GM18507 (cell line): Measurements from ENCODE around the gene MED22.
"Not testable (repeated sequence)": the region's sequence is repeated elsewhere in the genome, so short reads cannot be mapped to it uniquely, and the experiment has no call there.

Experiments
- DNase-seq: peaks from one replicate; pipeline ENCODE4 v3.0.0; 2011; ENCODE audit warnings: low read depth; ENCODE audit not compliant: insufficient read length; ENCODE audit errors: extremely low spot score
- FAIRE-seq: peaks from 2 replicates; lab custom pipeline; 2011; peaks lifted over from hg19 to GRCh38; lab: Jason Lieb, UNC

MED22 gene

GRCh38 chr9:133347985-133348717, at the start of gene MED22, which contains the start of gene RPL7A:
Gene MED22, minus strand, starts transcription at chr9:133348131. Its CDS starts 1,469 bp downstream, at chr9:133346662.
Gene RPL7A, plus strand, starts transcription at chr9:133348218. Its CDS starts 26 bp downstream, at chr9:133348244.
- FAIRE-seq (peak; percentile 91), DNase-seq (peak; percentile 89)

- no peak for DNase-seq
- FAIRE-seq, result no peak
Observed at GRCh38 chr9:133397370-133397769, 49.4 kb upstream of the MED22 start.

- FAIRE-seq (no peak), DNase-seq (no peak)
Observed at GRCh38 chr9:133396952-133397351, 49.0 kb upstream of the MED22 start.

GRCh38 chr9:133394687-133395271, 46.8 kb upstream of the MED22 start:
- no peak for FAIRE-seq
- DNase-seq, result no peak

DNA sequence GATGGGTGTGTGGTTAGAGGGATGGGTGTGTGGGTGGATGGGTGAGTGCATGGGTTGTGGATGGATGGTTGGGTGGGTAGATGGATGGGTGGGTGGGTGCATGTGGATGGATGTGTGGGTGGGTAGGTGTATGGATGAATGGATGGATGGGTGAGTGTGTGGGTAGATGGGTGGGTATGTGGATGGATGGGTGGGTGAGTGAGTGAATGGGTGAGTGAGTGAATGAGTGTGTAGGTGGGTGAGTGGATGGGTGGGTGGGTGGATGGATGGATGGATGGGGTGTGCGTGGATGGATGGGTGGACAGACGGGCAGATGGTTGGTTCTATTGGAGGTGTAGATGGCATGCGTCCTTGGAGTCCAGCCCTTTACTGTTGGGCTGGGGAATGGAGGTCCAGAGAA, 45.5 kb upstream of the MED22 start:
- DNase-seq, result no peak
- no peak for FAIRE-seq

DNA sequence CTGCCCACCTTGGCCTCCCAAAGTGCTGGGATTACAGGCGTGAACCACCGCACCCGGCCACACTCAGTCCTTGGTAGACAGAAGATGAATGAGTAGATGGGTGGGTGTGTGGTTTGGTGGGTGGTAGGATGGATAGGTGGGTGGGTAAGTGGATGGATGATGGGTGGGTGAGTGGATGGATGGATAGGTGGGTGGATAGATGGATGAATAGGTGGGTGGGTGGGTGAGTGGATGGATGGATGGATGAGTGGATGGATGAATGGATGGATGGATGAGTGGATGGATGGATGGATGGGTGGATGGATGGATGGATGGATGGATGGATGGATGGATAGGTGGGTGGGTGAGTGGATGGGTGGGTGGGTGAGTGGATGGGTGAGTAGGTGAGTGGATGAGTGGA, 44.4 kb upstream of the MED22 start:
- FAIRE-seq, DNase-seq: not testable (repeated sequence)

DNA sequence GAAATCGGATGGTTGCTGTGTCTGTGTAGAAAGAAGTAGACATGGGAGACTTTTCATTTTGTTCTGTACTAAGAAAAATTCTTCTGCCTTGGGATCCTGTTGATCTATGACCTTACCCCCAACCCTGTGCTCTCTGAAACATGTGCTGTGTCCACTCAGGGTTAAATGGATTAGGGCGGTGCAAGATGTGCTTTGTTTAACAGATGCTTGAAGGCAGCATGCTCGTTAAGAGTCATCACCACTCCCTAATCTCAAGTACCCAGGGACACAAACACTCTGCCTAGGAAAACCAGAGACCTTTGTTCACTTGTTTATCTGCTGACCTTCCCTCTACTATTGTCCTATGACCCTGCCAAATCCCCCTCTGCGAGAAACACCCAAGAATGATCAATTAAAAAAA, 43.5 kb upstream of the MED22 start:
- FAIRE-seq, DNase-seq: not testable (repeated sequence)

DNA sequence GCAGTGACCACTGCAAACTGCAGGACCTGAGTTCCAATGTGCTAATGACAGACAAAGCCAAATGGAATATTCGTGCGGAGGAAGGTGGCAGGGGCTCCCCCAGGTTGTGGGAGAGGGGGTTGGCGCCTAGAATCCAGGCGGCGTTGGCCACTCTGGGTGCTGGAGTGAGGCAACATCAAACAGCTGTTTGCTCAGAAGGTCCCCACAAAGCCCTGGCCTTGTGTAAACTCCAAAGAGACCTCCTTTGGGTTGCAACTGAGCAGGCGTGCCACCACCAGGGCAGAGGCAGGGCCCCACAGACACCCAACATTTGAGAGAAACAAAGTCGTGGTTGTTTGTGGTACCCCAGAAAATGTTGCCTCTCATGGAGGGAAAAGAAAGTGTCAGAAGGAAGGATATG, 42.8 kb upstream of the MED22 start:
- FAIRE-seq (no peak), DNase-seq (no peak)

GRCh38 chr9:133389562-133389961, 41.6 kb upstream of the MED22 start:
- no peak for FAIRE-seq
- DNase-seq, result no peak

DNA sequence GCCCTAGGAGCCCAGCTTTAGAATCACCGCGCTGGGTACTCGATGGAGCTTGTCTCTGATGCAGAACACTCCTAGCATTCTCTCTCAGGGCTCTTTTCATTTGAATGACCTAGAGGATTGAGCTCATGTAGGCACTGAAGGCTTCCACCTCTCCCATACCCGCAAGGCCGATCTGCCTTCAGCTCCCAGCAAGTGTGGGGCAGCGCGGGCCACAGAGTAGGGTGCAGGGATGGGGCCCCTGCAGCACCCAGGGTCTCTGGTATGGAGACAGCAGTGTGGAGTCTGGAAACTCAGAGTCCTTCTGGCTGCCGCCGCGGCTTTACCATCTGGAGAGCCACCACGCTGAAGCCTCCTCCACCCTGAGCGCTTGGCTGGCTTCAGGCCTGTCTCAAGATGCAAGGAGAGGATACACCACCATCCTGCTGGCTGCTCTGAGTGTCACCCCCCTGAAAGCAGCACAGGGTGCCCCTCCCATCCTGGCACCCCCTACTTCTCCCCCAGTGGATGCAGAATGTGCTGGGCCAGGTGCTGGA, 41.2 kb upstream of the MED22 start:
- no peak for FAIRE-seq
- DNase-seq, result no peak

DNA sequence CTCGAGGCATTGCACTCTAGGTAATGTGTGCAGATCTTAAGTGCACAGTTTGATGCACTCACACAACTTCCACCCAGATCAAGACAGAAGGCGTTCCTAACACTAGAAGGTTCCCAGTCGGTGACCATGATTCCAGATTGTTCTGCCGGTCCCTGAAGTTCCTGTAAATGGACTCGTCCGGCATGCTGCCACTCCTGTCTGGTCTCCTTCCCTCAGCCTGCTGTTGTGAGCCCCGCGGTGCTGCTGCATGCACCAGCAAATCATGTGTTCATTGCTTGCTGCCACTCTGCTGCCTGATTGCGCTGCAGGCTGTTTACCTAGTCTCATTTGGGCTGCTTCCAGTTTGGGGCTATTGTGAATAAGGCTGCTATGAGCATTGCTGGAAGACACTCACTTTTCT, 39.7 kb upstream of the MED22 start:
- no peak for DNase-seq
- FAIRE-seq, result no peak

DNA sequence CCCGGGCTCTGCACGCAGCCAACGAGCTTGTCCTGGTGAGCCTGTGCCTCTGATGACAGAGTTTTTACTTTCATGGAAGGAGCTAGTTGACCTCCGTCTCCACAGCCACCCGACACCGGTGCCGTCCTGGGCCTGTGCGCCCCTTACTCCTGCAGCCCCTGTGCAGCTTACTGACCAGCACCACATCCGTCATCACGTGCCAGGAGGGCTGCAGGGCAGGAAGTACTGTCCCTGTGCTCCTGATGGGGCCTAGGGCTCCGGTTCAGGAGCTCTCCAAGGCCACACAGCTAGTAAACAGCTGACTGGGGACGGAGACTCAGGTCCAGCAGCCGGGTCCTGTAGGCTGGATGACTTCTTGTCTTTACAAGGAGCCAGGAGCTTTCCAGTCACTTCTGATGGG, 38.4 kb upstream of the MED22 start:
- FAIRE-seq (no peak), DNase-seq (no peak)

DNA sequence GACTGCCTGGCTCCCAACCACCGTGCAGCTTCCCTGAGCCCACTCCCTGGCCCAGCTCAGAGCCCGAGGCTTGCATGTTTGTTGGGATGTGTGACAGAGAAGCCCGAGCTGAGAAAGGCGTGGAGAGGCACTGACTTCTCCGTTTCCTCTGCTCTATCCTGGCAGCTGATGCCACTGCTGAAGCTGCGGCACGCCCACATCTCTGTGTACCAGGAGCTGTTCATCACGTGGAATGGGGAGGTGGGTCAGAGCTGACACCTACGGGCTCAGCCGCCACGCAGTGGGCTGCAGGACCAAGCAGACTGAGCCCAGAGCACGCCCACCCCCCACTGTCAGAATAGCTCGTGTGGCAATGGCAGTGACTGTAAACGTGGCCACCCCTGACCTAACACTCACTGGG, 37.5 kb upstream of the MED22 start:
- DNase-seq, result no peak
- FAIRE-seq, result no peak

DNA sequence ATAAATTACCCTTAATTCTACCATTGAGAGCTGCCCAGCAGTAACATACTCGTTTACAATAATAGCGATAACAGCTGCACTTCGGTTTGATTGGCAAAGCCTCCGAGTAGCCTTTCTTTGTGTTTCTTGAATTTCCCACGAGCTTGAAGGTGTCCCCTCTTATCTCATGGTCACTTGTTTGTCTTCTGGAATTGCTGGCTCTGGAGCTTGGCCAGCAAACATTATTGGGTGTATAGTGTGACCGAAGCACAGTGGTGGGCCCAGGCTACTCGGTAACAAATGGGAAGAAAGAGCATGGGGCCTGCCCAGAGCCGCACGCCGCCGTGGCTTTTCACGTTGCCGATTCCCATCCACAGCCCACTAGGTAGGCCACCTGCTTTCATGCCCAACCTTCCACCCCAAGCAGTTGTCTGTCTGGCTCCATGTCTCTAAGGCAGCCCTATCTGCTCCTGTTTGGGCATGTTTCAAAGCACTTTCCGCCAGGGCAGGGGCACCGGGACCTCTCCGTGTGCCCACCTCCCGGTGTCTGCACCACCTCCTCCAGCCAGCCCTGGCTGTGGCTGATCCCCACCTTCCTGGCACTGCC, 36.9 kb upstream of the MED22 start:
- FAIRE-seq (no peak), DNase-seq (no peak)

DNA sequence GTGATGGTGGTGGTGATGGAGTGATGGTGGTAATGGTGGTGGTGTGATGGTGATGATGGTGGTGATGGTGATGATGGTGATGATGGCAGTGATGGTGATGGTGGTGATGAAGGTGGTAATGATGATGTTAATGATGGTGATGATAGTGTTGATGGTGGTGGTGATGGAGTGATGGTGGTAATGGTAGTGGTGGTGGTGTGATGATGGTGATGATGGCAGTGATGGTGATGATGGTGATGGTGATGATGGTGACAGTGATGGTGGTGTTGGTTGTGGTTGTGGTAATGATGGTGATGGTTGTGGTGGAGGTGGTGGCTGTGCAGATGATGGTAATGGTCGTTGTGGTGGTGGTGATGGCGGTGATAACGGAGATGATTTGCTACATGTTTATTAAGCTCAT, 35.5 kb upstream of the MED22 start:
- DNase-seq, result no peak
- FAIRE-seq, result no peak

DNA sequence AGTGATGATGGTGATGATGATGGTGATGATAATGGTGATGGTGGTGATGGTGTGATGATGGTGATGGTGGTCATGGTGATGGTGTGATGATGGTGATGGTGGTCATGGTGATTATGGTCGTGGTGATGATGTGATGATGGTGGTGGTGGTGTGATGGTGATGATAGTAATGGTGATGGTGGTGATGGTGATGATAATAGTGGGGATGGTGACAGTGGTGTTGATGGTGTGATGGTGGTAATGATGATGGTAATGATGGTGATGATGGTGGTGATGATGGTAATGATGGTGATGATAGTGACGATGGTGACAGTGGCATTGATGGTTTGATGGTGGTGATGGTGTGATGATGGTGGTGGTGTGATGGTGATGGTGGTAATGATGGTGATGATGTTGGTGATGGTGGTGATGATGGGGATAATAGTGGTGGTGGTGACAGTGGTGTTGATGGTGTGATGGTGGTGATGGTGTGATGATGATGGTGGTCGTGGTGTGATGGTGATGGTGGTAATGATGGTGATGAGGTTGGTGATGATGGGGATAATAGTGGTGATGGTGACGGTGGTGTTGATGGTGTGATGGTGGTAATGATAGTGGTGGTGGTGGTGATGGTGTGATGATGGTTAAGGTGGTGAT, 34.7 kb upstream of the MED22 start:
- FAIRE-seq (no peak), DNase-seq (no peak)

DNA sequence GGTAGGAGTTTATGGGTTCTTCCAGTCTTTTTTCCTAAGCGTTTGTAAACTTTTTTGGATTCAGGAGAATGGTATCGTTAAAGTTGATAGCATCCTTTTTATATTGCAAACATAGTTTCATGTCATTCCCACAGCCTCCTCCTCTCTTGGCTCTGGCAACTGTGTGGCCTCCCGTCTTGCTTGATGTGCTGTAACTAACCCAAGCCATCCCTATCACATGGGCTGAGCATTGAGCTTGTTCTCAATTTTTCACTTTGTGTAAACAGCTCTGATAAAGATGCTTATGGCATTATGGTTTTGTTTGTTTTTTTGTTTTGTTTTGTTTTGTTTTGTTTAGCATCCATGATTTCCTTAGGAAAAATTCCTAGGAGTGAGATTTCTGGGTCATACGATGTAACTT, 32.8 kb upstream of the MED22 start:
- no peak for DNase-seq
- FAIRE-seq, result no peak

GRCh38 chr9:133379153-133380086, 31.5 kb upstream of the MED22 start:
- no peak for DNase-seq
- no peak for FAIRE-seq

DNA sequence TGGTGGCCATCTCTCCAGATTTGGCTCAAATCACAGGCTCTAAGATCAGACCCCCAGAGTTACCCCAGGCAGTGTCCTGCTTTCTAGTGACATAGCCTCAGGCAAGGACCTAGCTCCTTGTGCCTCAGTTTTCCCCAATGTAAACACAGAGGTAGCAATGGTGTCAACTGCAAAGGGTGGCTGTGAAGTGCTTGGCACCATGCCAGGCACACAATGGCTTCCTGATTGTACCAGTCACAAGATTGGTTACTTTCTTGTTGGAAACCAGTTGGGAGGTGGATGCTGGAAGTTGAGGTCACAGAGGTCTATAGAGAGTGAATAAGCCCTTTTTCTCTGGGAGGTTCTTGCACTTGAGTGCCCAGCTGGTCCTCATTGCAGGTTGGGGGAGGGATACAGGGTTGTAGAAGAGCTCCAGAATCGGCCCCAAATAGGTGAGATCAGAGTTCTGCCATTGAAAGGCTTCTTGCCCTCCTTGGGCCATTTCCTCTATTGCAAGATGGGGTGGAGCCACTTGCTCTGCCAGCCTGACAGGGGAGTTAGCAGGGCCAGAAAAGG, 30.6 kb upstream of the MED22 start:
- no peak for DNase-seq
- no peak for FAIRE-seq
